ENCODE data around the gene CDC34. TPM values are rescaled to one million over a fixed set of nuclear protein-coding genes. Genes with fewer than 3 reads are reported as not detected.

Gene CDC34
- 42.3 and 47.2 TPM in 2 replicates for total RNA-seq (2012; rRNA removed)

- Histone ChIP-seq H3K4me3 (ENCODE audit: low read length) (peak within 1 kb of the TSS; percentile 99), H3K9me3 (replicated peaks; ENCODE audit: low read length) (no peaks in the 10 kb centered on the region), H3K4me1 (ENCODE audit: control insufficient read depth, insufficient read depth, low read length) (peaks cover 28% of the 10 kb centered on the region), H3K27me3 (ENCODE audit: control insufficient read depth, insufficient read depth, low read length) (no peaks in the 10 kb centered on the region), H3K4me2 (ENCODE audit: low read length) (peak within 1 kb of the TSS; percentile 97), H3K9ac (ENCODE audit: low read depth, low read length) (peak within 1 kb of the TSS; percentile 97), H3K36me3 (ENCODE audit: insufficient read depth, low read length) (peaks cover 12% of the 10 kb centered on the region)
Observed at GRCh38 chr19:531753-532560, at the start of gene CDC34. TSS of gene CDC34 (plus strand) at chr19:531760. CDS start at chr19:531932, 172 bp downstream.

GRCh38 chr19:482186-483041 lies 49.1 kb upstream of the CDC34 start:
- Histone ChIP-seq H3K4me2 (ENCODE audit: low read length) (no peak overlapping the region), H3K9me3 (replicated peaks; ENCODE audit: low read length) (no peaks in the 10 kb centered on the region), H3K9ac (ENCODE audit: low read depth, low read length) (no peak overlapping the region), H3K4me1 (ENCODE audit: control insufficient read depth, insufficient read depth, low read length) (peaks cover 14% of the 10 kb centered on the region), H3K27me3 (ENCODE audit: control insufficient read depth, insufficient read depth, low read length) (peaks cover 11% of the 10 kb centered on the region), H3K4me3 (ENCODE audit: low read length) (no peak overlapping the region), H3K36me3 (ENCODE audit: insufficient read depth, low read length) (no peaks in the 10 kb centered on the region)

GRCh38 chr19:483332-484072 lies 48.1 kb upstream of the CDC34 start:
- Histone ChIP-seq H3K9ac (ENCODE audit: low read depth, low read length) (no peak overlapping the region), H3K4me2 (ENCODE audit: low read length) (no peak overlapping the region), H3K9me3 (replicated peaks; ENCODE audit: low read length) (no peaks in the 10 kb centered on the region), H3K4me3 (ENCODE audit: low read length) (no peak overlapping the region), H3K27me3 (ENCODE audit: control insufficient read depth, insufficient read depth, low read length) (peaks cover 11% of the 10 kb centered on the region), H3K4me1 (ENCODE audit: control insufficient read depth, insufficient read depth, low read length) (peaks cover 14% of the 10 kb centered on the region), H3K36me3 (ENCODE audit: insufficient read depth, low read length) (no peaks in the 10 kb centered on the region)

- H3K4me1 ChIP-seq (ENCODE audit: control insufficient read depth, insufficient read depth, low read length) = peaks cover 15% of the 10 kb centered on the region
- H3K9me3 ChIP-seq (replicated peaks; ENCODE audit: low read length) = no peaks in the 10 kb centered on the region
- no peak overlapping the region for H3K4me2 ChIP-seq (ENCODE audit: low read length)
- no peak overlapping the region for H3K9ac ChIP-seq (ENCODE audit: low read depth, low read length)
- no peak overlapping the region for H3K4me3 ChIP-seq (ENCODE audit: low read length)
- no peaks in the 10 kb centered on the region for H3K36me3 ChIP-seq (ENCODE audit: insufficient read depth, low read length)
- H3K27me3 ChIP-seq (ENCODE audit: control insufficient read depth, insufficient read depth, low read length) = peaks cover 11% of the 10 kb centered on the region
Observed at GRCh38 chr19:484494-484893, 47.1 kb upstream of the CDC34 start.

- H3K9me3 ChIP-seq (replicated peaks; ENCODE audit: low read length) = no peaks in the 10 kb centered on the region
- H3K4me2 ChIP-seq (ENCODE audit: low read length) = peak overlapping the region; percentile 60
- no peaks in the 10 kb centered on the region for H3K36me3 ChIP-seq (ENCODE audit: insufficient read depth, low read length)
- peaks cover 18% of the 10 kb centered on the region for H3K4me1 ChIP-seq (ENCODE audit: control insufficient read depth, insufficient read depth, low read length)
- peak overlapping the region; percentile 50 for H3K9ac ChIP-seq (ENCODE audit: low read depth, low read length)
- H3K4me3 ChIP-seq (ENCODE audit: low read length) = peak overlapping the region; percentile 55
- H3K27me3 ChIP-seq (ENCODE audit: control insufficient read depth, insufficient read depth, low read length) = peaks cover 11% of the 10 kb centered on the region
Observed at GRCh38 chr19:485077-485476, 46.5 kb upstream of the CDC34 start.

- Histone ChIP-seq H3K9me3 (replicated peaks; ENCODE audit: low read length) (no peaks in the 10 kb centered on the region), H3K4me2 (ENCODE audit: low read length) (peak overlapping the region; percentile 60), H3K36me3 (ENCODE audit: insufficient read depth, low read length) (no peaks in the 10 kb centered on the region), H3K4me3 (ENCODE audit: low read length) (peak overlapping the region; percentile 55), H3K27me3 (ENCODE audit: control insufficient read depth, insufficient read depth, low read length) (peaks cover 11% of the 10 kb centered on the region), H3K9ac (ENCODE audit: low read depth, low read length) (peak overlapping the region; percentile 50), H3K4me1 (ENCODE audit: control insufficient read depth, insufficient read depth, low read length) (peaks cover 18% of the 10 kb centered on the region)
Observed at GRCh38 chr19:485583-486236, 45.9 kb upstream of the CDC34 start.

GRCh38 chr19:488505-489417 lies 42.8 kb upstream of the CDC34 start:
- Histone ChIP-seq H3K9ac (ENCODE audit: low read depth, low read length) (peak overlapping the region; percentile 100), H3K4me3 (ENCODE audit: low read length) (peak overlapping the region; percentile 93), H3K4me1 (ENCODE audit: control insufficient read depth, insufficient read depth, low read length) (peaks cover 18% of the 10 kb centered on the region), H3K4me2 (ENCODE audit: low read length) (peak overlapping the region; percentile 99), H3K9me3 (replicated peaks; ENCODE audit: low read length) (no peaks in the 10 kb centered on the region), H3K36me3 (ENCODE audit: insufficient read depth, low read length) (no peaks in the 10 kb centered on the region), H3K27me3 (ENCODE audit: control insufficient read depth, insufficient read depth, low read length) (peaks cover 11% of the 10 kb centered on the region)

- Histone ChIP-seq H3K27me3 (ENCODE audit: control insufficient read depth, insufficient read depth, low read length) (peaks cover 11% of the 10 kb centered on the region), H3K4me1 (ENCODE audit: control insufficient read depth, insufficient read depth, low read length) (peaks cover 18% of the 10 kb centered on the region), H3K4me2 (ENCODE audit: low read length) (peak overlapping the region; percentile 99), H3K9ac (ENCODE audit: low read depth, low read length) (peak overlapping the region; percentile 100), H3K36me3 (ENCODE audit: insufficient read depth, low read length) (no peaks in the 10 kb centered on the region), H3K4me3 (ENCODE audit: low read length) (peak overlapping the region; percentile 93), H3K9me3 (replicated peaks; ENCODE audit: low read length) (no peaks in the 10 kb centered on the region)
Observed at GRCh38 chr19:489418-490196, 42.0 kb upstream of the CDC34 start.

- H3K4me3 ChIP-seq (ENCODE audit: low read length) = no peak overlapping the region
Observed at GRCh38 chr19:491146-491741, 40.3 kb upstream of the CDC34 start.

More at GRCh38 chr19:491146-491741, 40.3 kb upstream of the CDC34 start:
- Histone ChIP-seq H3K9me3 (replicated peaks; ENCODE audit: low read length) (no peaks in the 10 kb centered on the region), H3K27me3 (ENCODE audit: control insufficient read depth, insufficient read depth, low read length) (peaks cover 4% of the 10 kb centered on the region), H3K4me2 (ENCODE audit: low read length) (no peak overlapping the region), H3K9ac (ENCODE audit: low read depth, low read length) (no peak overlapping the region), H3K4me1 (ENCODE audit: control insufficient read depth, insufficient read depth, low read length) (peaks cover 7% of the 10 kb centered on the region), H3K36me3 (ENCODE audit: insufficient read depth, low read length) (no peaks in the 10 kb centered on the region)
